ENCODE results near the gene C1orf21.

DNA sequence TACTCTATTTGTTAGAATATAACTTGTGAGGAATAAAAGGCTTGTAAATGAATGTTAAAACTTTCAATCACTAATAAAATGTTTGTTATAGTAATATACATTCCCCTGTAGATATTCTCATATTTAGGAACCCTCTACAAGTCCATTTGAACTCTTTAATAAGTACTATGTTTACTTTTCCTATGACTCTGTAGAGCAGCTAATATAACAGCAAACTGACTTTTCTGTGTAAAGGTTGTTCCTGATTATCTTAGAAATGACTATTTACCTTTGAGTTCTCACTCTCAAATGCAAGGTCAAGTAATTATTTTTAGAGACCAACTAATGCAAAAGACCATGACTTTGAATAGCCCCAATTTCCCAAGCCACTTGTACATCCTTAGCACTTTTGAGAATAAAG is 130.3 kb downstream of the C1orf21 start:
- TF ChIP-seq, protein P1, sequence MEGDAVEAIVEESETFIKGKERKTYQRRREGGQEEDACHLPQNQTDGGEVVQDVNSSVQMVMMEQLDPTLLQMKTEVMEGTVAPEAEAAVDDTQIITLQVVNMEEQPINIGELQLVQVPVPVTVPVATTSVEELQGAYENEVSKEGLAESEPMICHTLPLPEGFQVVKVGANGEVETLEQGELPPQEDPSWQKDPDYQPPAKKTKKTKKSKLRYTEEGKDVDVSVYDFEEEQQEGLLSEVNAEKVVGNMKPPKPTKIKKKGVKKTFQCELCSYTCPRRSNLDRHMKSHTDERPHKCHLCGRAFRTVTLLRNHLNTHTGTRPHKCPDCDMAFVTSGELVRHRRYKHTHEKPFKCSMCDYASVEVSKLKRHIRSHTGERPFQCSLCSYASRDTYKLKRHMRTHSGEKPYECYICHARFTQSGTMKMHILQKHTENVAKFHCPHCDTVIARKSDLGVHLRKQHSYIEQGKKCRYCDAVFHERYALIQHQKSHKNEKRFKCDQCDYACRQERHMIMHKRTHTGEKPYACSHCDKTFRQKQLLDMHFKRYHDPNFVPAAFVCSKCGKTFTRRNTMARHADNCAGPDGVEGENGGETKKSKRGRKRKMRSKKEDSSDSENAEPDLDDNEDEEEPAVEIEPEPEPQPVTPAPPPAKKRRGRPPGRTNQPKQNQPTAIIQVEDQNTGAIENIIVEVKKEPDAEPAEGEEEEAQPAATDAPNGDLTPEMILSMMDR (conservative IDR thresholded peaks at IDR 0.05 in 1 of 2, IDR thresholded peaks at IDR 0.05 in 1 of 2; ENCODE audit: low read depth in 1 of 2, low read length in 2 of 2), result no peak
- no peak for TF ChIP-seq EZH2 (IDR thresholded peaks at IDR 0.05; ENCODE audit: low read length, missing control alignments)

All from fibroblast of lung (primary cell).